Measurements from ENCODE around the gene DGCR2.

GRCh38 chr22:18997306-18997924, 124.8 kb downstream of the DGCR2 start:
- TF ChIP-seq POLR2A (IDR thresholded peaks at IDR 0.05) (no peak), POLR2AphosphoS5 (IDR thresholded peaks at IDR 0.05) (no peak)
- TF ChIP-seq, protein P1, sequence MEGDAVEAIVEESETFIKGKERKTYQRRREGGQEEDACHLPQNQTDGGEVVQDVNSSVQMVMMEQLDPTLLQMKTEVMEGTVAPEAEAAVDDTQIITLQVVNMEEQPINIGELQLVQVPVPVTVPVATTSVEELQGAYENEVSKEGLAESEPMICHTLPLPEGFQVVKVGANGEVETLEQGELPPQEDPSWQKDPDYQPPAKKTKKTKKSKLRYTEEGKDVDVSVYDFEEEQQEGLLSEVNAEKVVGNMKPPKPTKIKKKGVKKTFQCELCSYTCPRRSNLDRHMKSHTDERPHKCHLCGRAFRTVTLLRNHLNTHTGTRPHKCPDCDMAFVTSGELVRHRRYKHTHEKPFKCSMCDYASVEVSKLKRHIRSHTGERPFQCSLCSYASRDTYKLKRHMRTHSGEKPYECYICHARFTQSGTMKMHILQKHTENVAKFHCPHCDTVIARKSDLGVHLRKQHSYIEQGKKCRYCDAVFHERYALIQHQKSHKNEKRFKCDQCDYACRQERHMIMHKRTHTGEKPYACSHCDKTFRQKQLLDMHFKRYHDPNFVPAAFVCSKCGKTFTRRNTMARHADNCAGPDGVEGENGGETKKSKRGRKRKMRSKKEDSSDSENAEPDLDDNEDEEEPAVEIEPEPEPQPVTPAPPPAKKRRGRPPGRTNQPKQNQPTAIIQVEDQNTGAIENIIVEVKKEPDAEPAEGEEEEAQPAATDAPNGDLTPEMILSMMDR (IDR thresholded peaks at IDR 0.05 in 8 of 11, conservative IDR thresholded peaks at IDR 0.05 in 3 of 11): no peak

Data from spleen (tissue), 7 donors.